Measurements from ENCODE around the gene TMEM37. TPM values are rescaled to one million over a fixed set of nuclear protein-coding genes. Genes with fewer than 3 reads are reported as not detected.

TMEM37 gene
- total and polyA plus RNA-seq, 2 of the 13 experiments (the other 11 are each of a cell fraction or from before 2014, with no cell fraction given) = 37.7 to 115 TPM

GRCh38 chr2:119464981-119465380 lies 33.3 kb downstream of the TMEM37 start:
- Histone ChIP-seq H3K9ac (ENCODE audit: insufficient read depth, low read depth, low read length) (no peak overlapping the region), H3K36me3 (replicated peaks in 1 of 2; ENCODE audit: control insufficient read depth in 1 of 2, insufficient read depth in 2 of 2, low read length in 2 of 2) (no peaks in the 10 kb centered on the region), H3K79me2 (ENCODE audit: insufficient read depth, low read length) (no peaks in the 10 kb centered on the region), H3K4me3 (replicated peaks in 1 of 3; ENCODE audit: insufficient read depth in 1 of 3, low read depth in 2 of 3, low read length in 3 of 3) (no peak overlapping the region; a peak in 1 of 6 replicates), H3K27ac (ENCODE audit: extremely low read length, insufficient read depth, low read length) (no peak overlapping the region), H3K4me1 (ENCODE audit: insufficient read depth, low read length) (peaks cover 27% of the 10 kb centered on the region), H3K27me3 (ENCODE audit: control insufficient read depth in 1 of 2, insufficient read depth in 2 of 2, low read length in 2 of 2) (peaks cover 0 to 33% of the 10 kb centered on the region in 2 experiments; a peak in 4 of 5 replicates), H2AFZ (ENCODE audit: low read length) (no peak overlapping the region), H3K4me2 (ENCODE audit: low read depth, low read length) (no peak overlapping the region), H4K20me1 (ENCODE audit: insufficient read depth, low read length) (no peaks in the 10 kb centered on the region), H3K9me3 (ENCODE audit: low read length) (no peaks in the 10 kb centered on the region)
- CTCF ChIA-PET (ENCODE audit: low intra/inter-chr PET ratio, low total read pairs) = no interaction called here
- in situ Hi-C loops (cut with HindIII; ENCODE audit: extremely low pct_ligation_motif_present, low pct_unique_long_range_greater_than_20kb) (no loop called here), intact Hi-C loops (cut with micrococcal nuclease; ENCODE audit: unreplicated experiment) (no loop called here)
- 50% methylated on average over 3 of the region's 4 CpGs for WGBS (ENCODE audit: low lambda C conversion rate)
- no peak for DNase-seq (ENCODE audit: low spot score)
- FAIRE-seq = no peak
- POLR2A ChIA-PET = interaction anchor here (0.9 to 1.2 kb wide), 3 partner anchors 23 to 55 kb away, joined by 3 to 4 read pairs (median 3); partner anchors contain the start of gene TMEM37
- ATAC-seq = peak; percentile 42
- TF ChIP-seq NFYB (CRISPR knock-in tag; IDR thresholded peaks at IDR 0.05) (peak; percentile 69), TMF1 (CRISPR knock-in tag; IDR thresholded peaks at IDR 0.05; ENCODE audit: low read depth) (no peak), RAD21 (CRISPR knock-in tag; IDR thresholded peaks at IDR 0.05) (no peak), NFYC (CRISPR knock-in tag; IDR thresholded peaks at IDR 0.05) (peak; percentile 72), USF2 (IDR thresholded peaks at IDR 0.05; ENCODE audit: low read depth, low read length) (peak; percentile 62), USF2 (CRISPR knock-in tag; IDR thresholded peaks at IDR 0.05; ENCODE audit: borderline replicate concordance) (peak; percentile 69; the same call in 1 of the 2 replicates), SRY (CRISPR knock-in tag; IDR thresholded peaks at IDR 0.05) (no peak), ZNF329 (CRISPR knock-in tag; IDR thresholded peaks at IDR 0.05; ENCODE audit: low read depth) (peak; percentile 76; the same call in 1 of the 2 replicates)
- no TSS peak for BruUV-seq (replicated peaks)

Measured in HepG2 (cell line).